Measurements from ENCODE around the gene FAM25C. TPM values are rescaled to one million over a fixed set of nuclear protein-coding genes. Genes with fewer than 3 reads are reported as not detected.
"Not testable (repeated sequence)": the region's sequence is repeated elsewhere in the genome, so short reads cannot be mapped to it uniquely, and the experiment has no call there.

The FAM25C gene
- total RNA-seq, 1 donor from 2014 or later: not detected

DNA sequence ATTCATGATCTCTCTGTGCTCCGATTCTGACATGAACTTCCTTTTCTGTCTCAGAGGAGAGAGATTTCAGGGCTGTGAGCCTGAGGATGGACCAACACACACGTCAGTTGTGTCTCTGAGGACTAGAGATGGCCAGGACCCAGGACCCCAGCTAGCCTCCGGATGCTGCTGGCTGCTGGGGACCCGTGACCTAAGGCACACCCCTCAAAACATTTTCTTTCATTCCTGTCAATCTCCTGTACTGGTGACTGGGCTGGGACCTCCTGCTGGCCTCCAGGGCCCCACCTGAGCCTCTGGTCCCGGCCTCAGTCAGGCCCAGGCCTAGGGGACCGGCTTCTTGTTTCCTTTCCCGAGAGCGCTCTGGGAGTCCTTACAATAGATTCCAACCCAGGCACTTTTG is 42.4 kb downstream of the FAM25C start:
- DNase-seq: not testable (repeated sequence)

DNA sequence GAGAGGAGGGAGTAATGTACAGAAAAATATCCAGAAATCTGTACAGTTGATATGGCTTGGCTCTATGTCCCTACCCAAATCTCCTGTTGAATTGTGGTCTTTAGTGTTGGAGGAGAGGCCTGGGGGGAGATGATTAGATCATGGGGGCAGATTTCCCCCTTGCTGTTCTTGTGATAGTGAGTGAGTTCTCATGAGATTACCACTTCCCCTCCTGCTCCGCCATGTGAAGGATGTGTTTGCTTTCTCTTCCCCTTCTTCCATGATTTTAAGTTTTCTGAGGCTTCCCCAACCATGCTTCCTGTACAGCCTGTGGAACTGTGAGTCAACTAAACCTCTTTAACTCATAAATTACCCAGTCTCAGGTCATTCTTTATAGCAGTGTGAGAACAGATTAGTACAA is 52.2 kb downstream of the FAM25C start:
- not testable (repeated sequence) for DNase-seq

Small RNA genes lying within 50 kb of the gene (small RNA-seq; reads per million reads assigned to genes)
- not detected for gene RNA5SP315 (ENCODE audit: low replicate concordance)

Other genes with a start within 250 kb of the FAM25C start
- 0.59 TPM for gene SYT15B, start 236.2 kb downstream of the FAM25C start, total RNA-seq
- gene NPY4R2, start 81.1 kb downstream of the FAM25C start, total RNA-seq: 0.49 TPM